Measurements from ENCODE around the gene RAD51B. TPM values are rescaled to one million over a fixed set of nuclear protein-coding genes. Genes with fewer than 3 reads are reported as not detected.

The RAD51B gene
- total RNA-seq, 1 experiment from 2014 or later, result 16.7 TPM

DNA sequence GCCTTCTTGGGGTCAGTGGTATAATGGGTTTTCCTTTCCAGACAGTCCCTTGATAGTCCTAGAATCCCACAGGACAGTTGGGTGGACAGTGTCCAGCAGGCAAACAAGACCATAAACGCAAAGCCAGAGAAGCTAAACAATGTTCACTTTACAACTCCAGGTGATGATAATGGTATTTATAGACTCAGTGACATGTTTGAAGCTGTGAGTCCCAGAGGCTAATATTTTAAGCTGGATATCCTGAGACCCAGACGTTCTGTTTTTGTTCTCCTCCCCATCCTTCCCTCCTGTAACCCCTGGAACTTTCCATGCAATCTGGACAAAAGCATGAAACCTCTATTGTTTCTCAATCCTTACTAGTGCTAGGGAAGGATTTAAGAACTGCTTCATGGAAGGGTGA, 852.3 kb downstream of the RAD51B start:
- no CpG with 5 or more reads among the region's 2 CpGs for WGBS (ENCODE audit: extremely low coverage, insufficient read length, low lambda C conversion rate)
- H3K23ac ChIP-seq (ENCODE audit: insufficient read length, low read depth, low read length), result no peak overlapping the region
- Mint-ChIP-seq H3K27me3 (ENCODE audit: low read depth) (peaks cover 3% of the 10 kb centered on the region), H3K9me3 (peaks cover 0 to 2% of the 10 kb centered on the region in 2 experiments; a peak in 1 of 5 replicates), H3K4me1 (peaks cover 2 to 6% of the 10 kb centered on the region in 2 experiments; a peak in 2 of 4 replicates), H3K36me3 (ENCODE audit: insufficient read depth in 1 of 3, low read depth in 3 of 3) (no peaks in the 10 kb centered on the region), H3K4me3 (no peak overlapping the region; a peak in 1 of 5 replicates), H3K27ac (no peak overlapping the region)
- no peak overlapping the region for H3K27ac ChIP-seq (ENCODE audit: insufficient read length, low read depth, low read length)
- H4K8ac ChIP-seq (replicated peaks; ENCODE audit: insufficient read length, low read depth, low read length), result no peak overlapping the region
- no peak overlapping the region for H3T11ph ChIP-seq (ENCODE audit: low read length)
- H2BK5ac ChIP-seq (ENCODE audit: insufficient read length, low read length), result no peak overlapping the region
- H4K20me1 ChIP-seq (ENCODE audit: control insufficient read depth, insufficient read depth, insufficient read length), result no peaks in the 10 kb centered on the region
- no peak overlapping the region for H2AFZ ChIP-seq (ENCODE audit: low read length)
- H3K56ac ChIP-seq (ENCODE audit: insufficient read length, low read depth, low read length), result no peak overlapping the region
- no peaks in the 10 kb centered on the region for H3K27me3 ChIP-seq (ENCODE audit: insufficient read depth, low read length)
- no peaks in the 10 kb centered on the region for H3K79me1 ChIP-seq (ENCODE audit: insufficient read depth, low read depth, low read length, poor library complexity, severe bottlenecking)
- H4K5ac ChIP-seq (ENCODE audit: insufficient read length, low read depth, low read length), result no peak overlapping the region
- no peaks in the 10 kb centered on the region for H3K79me2 ChIP-seq (ENCODE audit: insufficient read depth, low read length)
- H3K9ac ChIP-seq (ENCODE audit: extremely low read depth, insufficient read length, low read length), result no peak overlapping the region
- H3K4ac ChIP-seq (ENCODE audit: low read depth, low read length), result no peak overlapping the region
- H3K23me2 ChIP-seq (ENCODE audit: insufficient read length, low read depth, low read length, poor library complexity, severe bottlenecking), result no peaks in the 10 kb centered on the region
- no peak overlapping the region for H3K18ac ChIP-seq (ENCODE audit: insufficient read length, low read depth, low read length)
- no peak overlapping the region for H2BK20ac ChIP-seq (ENCODE audit: low read depth, low read length, poor library complexity, severe bottlenecking)
- H3K4me1 ChIP-seq (ENCODE audit: insufficient read depth, low read length), result no peaks in the 10 kb centered on the region
- no peak overlapping the region for H2BK12ac ChIP-seq (ENCODE audit: insufficient read length, low read depth, low read length)
- H2BK15ac ChIP-seq (ENCODE audit: low read depth, low read length), result no peak overlapping the region
- H2BK120ac ChIP-seq (ENCODE audit: low read depth, low read length, poor library complexity, severe bottlenecking), result no peak overlapping the region
- no peak overlapping the region for H2AK5ac ChIP-seq (ENCODE audit: insufficient read length, low read length)
- no peak overlapping the region for H3K14ac ChIP-seq (ENCODE audit: insufficient read depth, low read length)
- no peak for TF ChIP-seq CTCF (conservative IDR thresholded peaks at IDR 0.05)
- H3K4me2 ChIP-seq (ENCODE audit: insufficient read depth, insufficient read length, low read length), result no peak overlapping the region
- no peaks in the 10 kb centered on the region for H3K9me3 ChIP-seq (ENCODE audit: control insufficient read depth, low read depth, low read length)
- DNase-seq, result no peak
- no peak overlapping the region for H4K91ac ChIP-seq (ENCODE audit: insufficient read length, low read depth, low read length)
